Endothelial cell (in vitro differentiated cells): ENCODE measurements around the gene ERGIC3. TPM values are rescaled to one million over a fixed set of nuclear protein-coding genes. Genes with fewer than 3 reads are reported as not detected.

Experiments
- DNase-seq: peaks from one replicate; pipeline ENCODE4 v3.0.0; 2021; ENCODE audit warnings: low spot score
- H3K27ac Mint-ChIP-seq: one replicate; pipeline ENCODE4 v1.8.0; 2021; ENCODE audit warnings: mixed read lengths, inconsistent platforms; ENCODE audit not compliant: unreplicated experiment
- H3K27me3 Mint-ChIP-seq: one replicate; pipeline ENCODE4 v1.8.0; 2021; ENCODE audit warnings: mild to moderate bottlenecking, moderate library complexity, mixed read lengths, inconsistent platforms; ENCODE audit not compliant: unreplicated experiment
- H3K36me3 Mint-ChIP-seq: one replicate; pipeline ENCODE4 v1.8.0; 2021; ENCODE audit warnings: mild to moderate bottlenecking, low read depth, mixed read lengths, inconsistent platforms; ENCODE audit not compliant: unreplicated experiment
- H3K4me1 Mint-ChIP-seq: one replicate; pipeline ENCODE4 v1.8.0; 2021; ENCODE audit warnings: mild to moderate bottlenecking, mixed read lengths, inconsistent platforms; ENCODE audit not compliant: unreplicated experiment
- H3K4me3 Mint-ChIP-seq: one replicate; pipeline ENCODE4 v1.8.0; 2021; ENCODE audit warnings: mild to moderate bottlenecking, mixed read lengths, inconsistent platforms; ENCODE audit not compliant: unreplicated experiment
- H3K9me3 Mint-ChIP-seq: one replicate; pipeline ENCODE4 v1.8.0; 2021; ENCODE audit warnings: mixed read lengths, inconsistent platforms; ENCODE audit not compliant: unreplicated experiment
- total RNA-seq: library from RNA; stranded (reverse); fragmentation: NEBNext Ultra II Directional; extraction: Animal tissue kit (Norgen Biotek cat#: 25700); gene quantifications from one replicate; pipeline ENCODE4 v1.2.1, GENCODE V29; 2021; ENCODE audit not compliant: unreplicated experiment
- TF ChIP-seq, protein P1 (sequence below): fragments of 200-600 bp; sonication (generic); IDR thresholded peaks from one replicate; pipeline ENCODE4 v1.5.0; 2021; ENCODE audit warnings: antibody characterized with exemption; ENCODE audit not compliant: unreplicated experiment

The ERGIC3 gene
- total RNA-seq, 1 donor from 2014 or later = 282 TPM

DNA sequence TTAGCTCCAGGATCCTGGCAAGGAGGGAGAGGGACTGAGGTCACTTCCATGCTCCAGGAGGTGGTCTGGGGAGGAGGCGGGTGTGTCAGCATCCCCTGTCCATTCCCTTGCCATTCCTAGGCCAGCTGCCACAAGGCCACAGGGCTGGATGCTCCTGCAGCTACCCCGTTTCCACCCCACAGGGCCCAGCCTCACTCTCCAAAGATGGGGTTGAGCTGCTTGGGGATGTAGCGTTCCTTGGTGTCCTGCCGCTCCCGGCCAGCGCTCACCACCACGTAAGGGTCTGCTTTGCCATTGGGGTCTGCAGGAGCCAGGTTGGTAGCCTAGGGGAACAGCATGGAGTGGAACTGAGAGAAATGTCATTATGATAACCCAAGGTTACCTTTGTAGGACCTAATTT, 23.0 kb downstream of the ERGIC3 start:
- TF ChIP-seq, protein P1, sequence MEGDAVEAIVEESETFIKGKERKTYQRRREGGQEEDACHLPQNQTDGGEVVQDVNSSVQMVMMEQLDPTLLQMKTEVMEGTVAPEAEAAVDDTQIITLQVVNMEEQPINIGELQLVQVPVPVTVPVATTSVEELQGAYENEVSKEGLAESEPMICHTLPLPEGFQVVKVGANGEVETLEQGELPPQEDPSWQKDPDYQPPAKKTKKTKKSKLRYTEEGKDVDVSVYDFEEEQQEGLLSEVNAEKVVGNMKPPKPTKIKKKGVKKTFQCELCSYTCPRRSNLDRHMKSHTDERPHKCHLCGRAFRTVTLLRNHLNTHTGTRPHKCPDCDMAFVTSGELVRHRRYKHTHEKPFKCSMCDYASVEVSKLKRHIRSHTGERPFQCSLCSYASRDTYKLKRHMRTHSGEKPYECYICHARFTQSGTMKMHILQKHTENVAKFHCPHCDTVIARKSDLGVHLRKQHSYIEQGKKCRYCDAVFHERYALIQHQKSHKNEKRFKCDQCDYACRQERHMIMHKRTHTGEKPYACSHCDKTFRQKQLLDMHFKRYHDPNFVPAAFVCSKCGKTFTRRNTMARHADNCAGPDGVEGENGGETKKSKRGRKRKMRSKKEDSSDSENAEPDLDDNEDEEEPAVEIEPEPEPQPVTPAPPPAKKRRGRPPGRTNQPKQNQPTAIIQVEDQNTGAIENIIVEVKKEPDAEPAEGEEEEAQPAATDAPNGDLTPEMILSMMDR = no peak
- DNase-seq = no peak
- no peaks in the 10 kb centered on the region for H3K9me3 Mint-ChIP-seq
- no peak overlapping the region for H3K4me3 Mint-ChIP-seq
- H3K27me3 Mint-ChIP-seq = no peaks in the 10 kb centered on the region
- H3K36me3 Mint-ChIP-seq = no peaks in the 10 kb centered on the region
- no peak overlapping the region for H3K27ac Mint-ChIP-seq
- H3K4me1 Mint-ChIP-seq = no peaks in the 10 kb centered on the region

DNA sequence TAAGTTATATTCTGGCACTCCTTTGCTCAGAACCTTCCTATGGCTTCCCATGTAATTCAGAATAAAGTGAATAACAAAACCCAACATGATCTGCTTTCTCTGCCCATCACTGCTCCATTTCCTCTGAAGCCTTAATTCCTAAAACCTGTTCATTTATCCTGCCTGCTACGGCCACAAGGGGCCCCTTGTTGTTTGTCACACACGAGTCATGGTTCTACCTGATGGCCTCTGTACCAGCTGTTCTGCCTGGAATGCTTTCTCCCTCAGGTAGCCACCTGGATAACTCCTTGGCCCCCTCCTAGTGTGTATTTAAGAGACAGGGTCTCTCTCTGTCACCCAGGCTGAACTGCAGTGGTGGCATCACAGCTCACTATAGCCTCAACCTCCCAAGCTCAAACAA, 26.8 kb downstream of the ERGIC3 start:
- DNase-seq = no peak
- Mint-ChIP-seq H3K9me3 (peaks cover 4% of the 10 kb centered on the region), H3K4me3 (no peak overlapping the region), H3K27ac (no peak overlapping the region), H3K27me3 (no peaks in the 10 kb centered on the region), H3K36me3 (peaks cover 7% of the 10 kb centered on the region), H3K4me1 (no peaks in the 10 kb centered on the region)
- TF ChIP-seq, protein P1 = peak; percentile 33

DNA sequence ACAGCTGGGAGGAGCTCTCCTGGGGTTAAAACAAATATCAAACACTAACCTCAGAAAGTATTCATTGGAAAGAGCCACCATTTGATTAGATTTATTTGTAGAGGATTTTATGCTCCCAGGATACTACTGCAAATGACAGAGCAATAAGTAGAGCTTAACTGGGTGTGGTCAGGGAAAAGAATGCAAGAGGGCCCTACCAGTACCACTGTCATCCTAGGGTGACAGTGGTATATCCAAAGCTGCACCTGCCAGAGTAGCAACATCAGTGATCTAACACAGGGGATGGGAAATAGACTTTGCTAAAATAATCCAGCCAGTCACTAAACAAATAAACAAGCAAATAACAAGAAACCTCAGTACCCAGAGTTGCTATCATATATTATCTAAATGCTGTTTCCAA, 29.7 kb downstream of the ERGIC3 start:
- no peak overlapping the region for H3K27ac Mint-ChIP-seq
- no peaks in the 10 kb centered on the region for H3K4me1 Mint-ChIP-seq
- H3K36me3 Mint-ChIP-seq = peaks cover 11% of the 10 kb centered on the region
- TF ChIP-seq, protein P1 = no peak
- peaks cover 4% of the 10 kb centered on the region for H3K9me3 Mint-ChIP-seq
- H3K4me3 Mint-ChIP-seq = no peak overlapping the region
- DNase-seq = no peak
- H3K27me3 Mint-ChIP-seq = no peaks in the 10 kb centered on the region

DNA sequence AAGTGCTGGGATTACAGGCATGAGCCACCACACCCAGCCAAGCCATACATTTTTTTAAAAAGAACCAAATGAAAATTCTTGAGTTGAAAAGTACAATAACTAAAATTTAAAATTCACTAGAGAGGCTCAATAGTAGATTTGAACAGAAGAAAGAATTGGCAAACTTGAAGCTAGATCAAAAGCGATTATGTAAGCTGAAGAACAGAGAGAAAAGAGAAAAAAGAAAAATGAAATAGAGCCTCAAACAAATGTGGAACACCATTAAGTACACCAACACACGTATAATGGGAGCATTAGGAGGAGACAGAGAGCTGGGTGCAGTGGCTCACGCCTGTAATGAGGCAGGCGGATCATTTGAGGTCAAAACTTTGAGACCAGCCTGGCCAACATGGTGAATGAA, 31.0 kb downstream of the ERGIC3 start:
- DNase-seq = no peak
- TF ChIP-seq, protein P1 = no peak
- Mint-ChIP-seq H3K4me3 (peak overlapping the region; percentile 27), H3K4me1 (no peaks in the 10 kb centered on the region), H3K9me3 (peaks cover 4% of the 10 kb centered on the region), H3K27ac (no peak overlapping the region), H3K27me3 (no peaks in the 10 kb centered on the region), H3K36me3 (peaks cover 11% of the 10 kb centered on the region)

DNA sequence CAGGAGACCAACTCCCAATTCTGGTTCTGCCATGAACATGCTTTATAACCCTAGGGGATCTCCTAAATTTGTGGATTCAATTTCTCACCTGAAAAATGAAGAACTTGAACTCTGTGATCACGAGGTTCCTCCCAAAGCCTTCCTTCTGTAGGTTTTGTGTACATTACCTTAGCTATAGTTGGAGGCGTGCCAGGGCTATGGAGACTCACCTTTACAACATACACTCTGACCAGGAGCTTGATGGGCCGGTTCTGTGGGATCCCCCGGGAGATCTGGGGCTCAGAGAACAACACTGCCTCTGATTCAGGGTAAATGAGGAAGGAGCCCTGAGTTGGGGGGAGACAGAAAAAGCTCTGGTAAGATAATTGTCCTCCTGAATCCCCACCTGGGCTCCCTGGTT, 34.1 kb downstream of the ERGIC3 start:
- no peaks in the 10 kb centered on the region for H3K4me1 Mint-ChIP-seq
- peaks cover 4% of the 10 kb centered on the region for H3K9me3 Mint-ChIP-seq
- peaks cover 1% of the 10 kb centered on the region for H3K27me3 Mint-ChIP-seq
- no peak overlapping the region for H3K27ac Mint-ChIP-seq
- TF ChIP-seq, protein P1 = no peak
- no peak for DNase-seq
- peaks cover 11% of the 10 kb centered on the region for H3K36me3 Mint-ChIP-seq
- no peak overlapping the region for H3K4me3 Mint-ChIP-seq
